NK-92 treated with Interleukin-12 subunit alpha and Interleukin-12 subunit beta, amount 100 ng/mL, for 24 hours (cell line): ENCODE data around the gene SLC17A3.

Source experiments
- DNase-seq: peaks from one replicate; lab custom pipeline; 2025; lab: John Stamatoyannopoulos, UW

SLC17A3 gene

GRCh38 chr6:25835442-25836283, 38.4 kb downstream of the SLC17A3 start:
- no peak for DNase-seq

DNA sequence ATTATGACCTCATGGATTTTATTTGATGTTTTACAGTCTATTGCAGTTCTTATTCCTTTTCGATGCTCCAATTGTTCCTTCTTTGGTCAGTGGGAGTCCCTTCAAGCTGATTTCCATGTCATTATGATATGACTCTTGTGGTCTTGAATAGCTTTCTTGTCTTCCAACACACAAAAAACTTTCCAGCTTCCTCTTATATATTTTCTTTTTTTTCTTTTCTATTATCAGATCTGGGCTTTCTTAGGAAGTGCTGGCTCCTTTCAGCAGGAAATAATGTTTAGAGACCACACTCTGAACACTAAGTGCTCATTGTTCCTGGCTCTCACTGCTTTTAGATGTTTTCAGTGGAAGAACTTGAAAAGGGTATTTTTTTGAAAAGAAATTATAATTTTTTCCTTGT, 39.1 kb downstream of the SLC17A3 start:
- DNase-seq, result no peak

DNA sequence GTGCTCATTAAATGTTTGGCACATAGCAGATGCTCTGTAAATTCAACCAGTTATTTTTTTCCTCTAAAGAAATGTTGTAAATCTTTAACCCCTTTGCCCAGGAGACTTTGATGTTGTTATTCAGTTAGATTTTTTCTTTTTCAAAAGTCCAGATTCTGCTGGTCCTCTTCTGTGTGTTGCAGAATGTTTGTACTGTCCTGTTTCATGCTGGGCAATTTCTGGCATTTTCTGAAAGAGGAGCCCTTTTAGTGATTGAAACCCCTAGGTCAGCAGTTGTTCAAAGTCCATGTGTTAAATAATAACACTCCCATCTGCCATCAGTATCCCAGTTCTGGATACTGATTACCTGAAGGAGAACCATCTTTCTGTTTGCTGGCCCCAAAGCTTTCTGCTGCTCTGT, 40.9 kb downstream of the SLC17A3 start:
- no peak for DNase-seq

GRCh38 chr6:25832670-25833069, 41.4 kb downstream of the SLC17A3 start:
- DNase-seq, result no peak

- no peak for DNase-seq
Measured at GRCh38 chr6:25832307-25832662, 41.8 kb downstream of the SLC17A3 start.

DNA sequence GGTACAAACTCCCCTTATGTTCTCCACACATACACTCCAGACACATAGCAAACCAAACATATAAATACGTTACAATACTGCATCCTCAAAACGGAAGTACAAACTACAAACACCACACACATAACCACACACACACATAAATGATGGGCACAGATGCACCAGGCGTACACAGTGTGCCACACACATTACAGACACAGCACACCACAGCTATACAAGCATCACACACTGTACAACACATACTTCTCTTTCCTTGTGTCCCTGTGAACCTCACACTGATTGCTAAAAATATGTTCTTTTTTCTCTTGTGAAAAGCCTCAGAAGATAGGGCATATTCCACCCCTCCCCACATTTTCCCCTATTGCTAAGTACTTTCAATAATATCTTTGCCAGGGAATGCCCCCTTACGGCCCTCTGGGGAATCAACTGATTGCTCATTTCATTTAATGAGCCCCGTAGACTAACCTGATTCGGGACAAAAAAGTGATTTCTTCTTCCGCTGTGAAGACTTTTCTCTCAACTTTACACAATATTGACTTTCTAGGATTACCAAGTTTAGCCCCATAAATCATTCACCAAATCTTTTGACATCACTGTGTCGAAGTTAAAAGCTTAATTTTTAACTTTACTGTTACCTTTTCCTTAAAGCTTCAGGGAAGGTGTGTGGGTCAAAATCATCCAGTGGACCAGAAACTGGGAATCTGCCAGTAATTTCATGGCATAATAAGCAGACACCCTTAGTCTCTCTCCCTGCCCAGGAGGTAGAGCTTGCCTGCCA, 42.3 kb downstream of the SLC17A3 start, which contains the start of gene SLC17A1:
Gene SLC17A1 (minus strand): TSS at position 521 of the 775 bp plus-strand sequence. CDS start 1,495 bp downstream, outside the sequence.
- DNase-seq, result no peak

DNA sequence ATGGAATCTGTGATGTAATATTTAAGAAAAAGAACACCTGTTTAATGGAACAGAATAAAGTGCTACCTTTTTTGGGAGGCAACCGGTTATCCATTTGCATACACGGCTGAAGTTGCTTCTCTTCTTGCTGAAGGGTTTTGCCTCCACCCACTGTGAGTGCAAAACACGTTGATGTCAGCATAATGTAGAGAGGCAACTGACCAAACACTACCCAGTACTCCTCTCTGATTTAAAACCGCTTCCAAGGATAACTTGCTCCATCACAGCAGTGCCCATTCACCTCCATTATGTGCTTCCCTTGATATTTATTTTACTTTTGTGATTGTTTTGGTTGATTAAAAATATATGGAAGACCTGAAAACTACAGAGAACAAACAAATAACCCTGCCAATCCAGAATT, 43.6 kb downstream of the SLC17A3 start:
- no peak for DNase-seq

- DNase-seq, result no peak
Measured at GRCh38 chr6:25829375-25829774, 44.7 kb downstream of the SLC17A3 start.

GRCh38 chr6:25821341-25821740, 52.7 kb downstream of the SLC17A3 start:
- no peak for DNase-seq

- no peak for DNase-seq
Measured at GRCh38 chr6:25816252-25816651, 57.8 kb downstream of the SLC17A3 start.

DNA sequence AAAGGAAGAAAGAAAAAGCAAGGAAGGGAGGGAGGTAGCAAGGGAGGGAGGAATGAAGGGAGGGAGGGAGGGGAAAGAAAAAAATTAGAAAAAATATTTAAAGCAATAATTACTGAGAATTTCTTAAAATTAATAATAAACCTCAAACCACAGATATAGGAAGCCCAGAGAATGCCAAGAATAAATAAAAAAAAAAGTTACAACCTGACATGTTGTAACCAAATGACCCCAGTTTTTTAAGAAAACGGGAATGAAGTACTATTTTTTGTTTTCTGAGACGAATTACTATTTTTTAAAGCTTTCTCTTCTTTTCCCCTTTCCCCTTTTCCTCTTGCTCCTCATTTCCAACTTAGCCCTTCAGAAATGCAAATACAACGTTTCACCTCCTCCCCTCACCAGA, 58.8 kb downstream of the SLC17A3 start:
- no peak for DNase-seq

- no peak for DNase-seq
Measured at GRCh38 chr6:25804804-25805203, 69.2 kb downstream of the SLC17A3 start.

DNA sequence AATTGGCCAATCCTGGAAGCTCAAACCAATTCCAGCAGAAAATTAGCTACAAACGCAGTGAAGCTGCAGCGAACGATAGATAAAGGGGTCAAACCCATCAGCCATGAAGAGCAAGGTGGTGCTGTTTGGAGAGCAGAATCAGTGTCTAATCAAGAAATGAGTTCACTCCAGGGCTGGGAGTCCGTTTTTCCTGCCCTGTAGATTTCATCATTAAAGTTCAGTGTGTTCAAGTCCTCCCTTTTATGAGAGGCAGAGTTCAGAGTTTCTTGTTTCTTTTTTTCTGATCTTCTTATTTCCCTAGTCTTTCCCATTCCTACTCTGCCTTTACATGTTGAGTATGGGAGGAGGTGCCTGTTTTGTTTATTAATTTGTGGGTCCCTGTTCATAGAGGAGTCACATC, 72.6 kb downstream of the SLC17A3 start:
- no peak for DNase-seq
